ENCODE measurements around the gene USF1. TPM values are rescaled to one million over a fixed set of nuclear protein-coding genes. Genes with fewer than 3 reads are reported as not detected.
A peak's percentile ranks its signal among the peaks of the same experiment; 100 is the strongest.

Gene USF1
- total and polyA plus RNA-seq, 2 donors from 2014 or later, result 48.7 to 56.1 TPM

GRCh38 chr1:161054805-161055204, 9.0 kb upstream of the USF1 start:
- Histone ChIP-seq H3K4me1 (ENCODE audit: control insufficient read depth in 2 of 3, insufficient read depth in 2 of 3, low read depth in 1 of 3, low read length in 3 of 3) (no peaks in the 10 kb centered on the region), H3K27me3 (ENCODE audit: control insufficient read depth, insufficient read depth, low read length) (no peaks in the 10 kb centered on the region), H3K9me3 (ENCODE audit: control insufficient read depth in 2 of 3, insufficient read depth in 1 of 3, low read length in 3 of 3) (no peaks in the 10 kb centered on the region), H3K36me3 (ENCODE audit: control insufficient read depth in 2 of 3, insufficient read depth in 3 of 3, low read length in 3 of 3) (no peaks in the 10 kb centered on the region), H3K4me3 (ENCODE audit: low read length in 3 of 3) (no peak overlapping the region), H3K9ac (ENCODE audit: low read length in 3 of 3) (no peak overlapping the region), H3K27ac (ENCODE audit: low read depth in 2 of 2, low read length in 2 of 2) (no peak overlapping the region)
- intact Hi-C loops (cut with DNase I), result no loop called here
- FAIRE-seq (no peak), DNase-seq (peak in 1 of 5 donors; percentile 26)
- no peak for TF ChIP-seq CTCF (IDR thresholded peaks at IDR 0.05; ENCODE audit: borderline replicate concordance, extremely low read depth, insufficient read depth)

- no peaks in the 10 kb centered on the region for H3K9me3 ChIP-seq (ENCODE audit: control insufficient read depth in 2 of 3, insufficient read depth in 1 of 3, low read length in 3 of 3)
- no peaks in the 10 kb centered on the region for H3K36me3 ChIP-seq (ENCODE audit: control insufficient read depth in 2 of 3, insufficient read depth in 3 of 3, low read length in 3 of 3)
- no peak overlapping the region for H3K9ac ChIP-seq (ENCODE audit: low read length in 3 of 3)
- no peak overlapping the region for H3K27ac ChIP-seq (ENCODE audit: low read depth in 2 of 2, low read length in 2 of 2)
- H3K4me1 ChIP-seq (ENCODE audit: control insufficient read depth in 2 of 3, insufficient read depth in 2 of 3, low read depth in 1 of 3, low read length in 3 of 3), result no peaks in the 10 kb centered on the region
- intact Hi-C loops (cut with DNase I), result no loop called here
- FAIRE-seq, result no peak
- no peak for TF ChIP-seq CTCF (IDR thresholded peaks at IDR 0.05; ENCODE audit: borderline replicate concordance, extremely low read depth, insufficient read depth)
- DNase-seq, result peak in 1 of 5 donors; percentile 41
- no peaks in the 10 kb centered on the region for H3K27me3 ChIP-seq (ENCODE audit: control insufficient read depth, insufficient read depth, low read length)
- no peak overlapping the region for H3K4me3 ChIP-seq (ENCODE audit: low read length in 3 of 3)
Measured at GRCh38 chr1:161054232-161054631, 8.5 kb upstream of the USF1 start.

- Histone ChIP-seq H3K36me3 (ENCODE audit: control insufficient read depth in 2 of 3, insufficient read depth in 3 of 3, low read length in 3 of 3) (no peaks in the 10 kb centered on the region), H3K4me3 (ENCODE audit: low read length in 3 of 3) (no peak overlapping the region), H3K4me1 (ENCODE audit: control insufficient read depth in 2 of 3, insufficient read depth in 2 of 3, low read depth in 1 of 3, low read length in 3 of 3) (no peaks in the 10 kb centered on the region), H3K9me3 (ENCODE audit: control insufficient read depth in 2 of 3, insufficient read depth in 1 of 3, low read length in 3 of 3) (no peaks in the 10 kb centered on the region), H3K9ac (ENCODE audit: low read length in 3 of 3) (no peak overlapping the region), H3K27ac (ENCODE audit: low read depth in 2 of 2, low read length in 2 of 2) (no peak overlapping the region), H3K27me3 (ENCODE audit: control insufficient read depth, insufficient read depth, low read length) (no peaks in the 10 kb centered on the region)
- FAIRE-seq, result no peak
- peak in 1 of 5 donors; percentile 38 for DNase-seq
- TF ChIP-seq CTCF (IDR thresholded peaks at IDR 0.05; ENCODE audit: borderline replicate concordance, extremely low read depth, insufficient read depth), result no peak
- intact Hi-C loops (cut with DNase I), result no loop called here
Measured at GRCh38 chr1:161052899-161053298, 7.1 kb upstream of the USF1 start.

- no peak for TF ChIP-seq CTCF (IDR thresholded peaks at IDR 0.05; ENCODE audit: borderline replicate concordance, extremely low read depth, insufficient read depth)
- H3K36me3 ChIP-seq (ENCODE audit: control insufficient read depth in 2 of 3, insufficient read depth in 3 of 3, low read length in 3 of 3), result no peaks in the 10 kb centered on the region
- no peak overlapping the region for H3K4me3 ChIP-seq (ENCODE audit: low read length in 3 of 3)
- no peaks in the 10 kb centered on the region for H3K27me3 ChIP-seq (ENCODE audit: control insufficient read depth, insufficient read depth, low read length)
- no peak overlapping the region for H3K9ac ChIP-seq (ENCODE audit: low read length in 3 of 3)
- intact Hi-C loops (cut with DNase I), result no loop called here
- peaks cover 0 to 2% (median 0%) of the 10 kb centered on the region in 3 donors for H3K4me1 ChIP-seq (ENCODE audit: control insufficient read depth in 2 of 3, insufficient read depth in 2 of 3, low read depth in 1 of 3, low read length in 3 of 3)
- DNase-seq, result no peak
- H3K9me3 ChIP-seq (ENCODE audit: control insufficient read depth in 2 of 3, insufficient read depth in 1 of 3, low read length in 3 of 3), result no peaks in the 10 kb centered on the region
- no peak for FAIRE-seq
- no peak overlapping the region for H3K27ac ChIP-seq (ENCODE audit: low read depth in 2 of 2, low read length in 2 of 2)
Measured at GRCh38 chr1:161051219-161051618, 5.4 kb upstream of the USF1 start.

Measured in kidney (tissue), 14 donors.